Activated T-helper 9 cell treated with anti-CD3 and anti-CD28 coated beads, Interleukin-2, amount 50 U/mL, for 16 hours (primary cell): ENCODE results near the gene CYP46A1.
"Not testable (repeated sequence)": the region's sequence is repeated elsewhere in the genome, so short reads cannot be mapped to it uniquely, and the experiment has no call there.

ENCODE experiments used
- DNase-seq: peaks from one replicate; pipeline ENCODE4 v3.0.0-alpha.2; 2020; ENCODE audit warnings: low read depth

The CYP46A1 gene

DNA sequence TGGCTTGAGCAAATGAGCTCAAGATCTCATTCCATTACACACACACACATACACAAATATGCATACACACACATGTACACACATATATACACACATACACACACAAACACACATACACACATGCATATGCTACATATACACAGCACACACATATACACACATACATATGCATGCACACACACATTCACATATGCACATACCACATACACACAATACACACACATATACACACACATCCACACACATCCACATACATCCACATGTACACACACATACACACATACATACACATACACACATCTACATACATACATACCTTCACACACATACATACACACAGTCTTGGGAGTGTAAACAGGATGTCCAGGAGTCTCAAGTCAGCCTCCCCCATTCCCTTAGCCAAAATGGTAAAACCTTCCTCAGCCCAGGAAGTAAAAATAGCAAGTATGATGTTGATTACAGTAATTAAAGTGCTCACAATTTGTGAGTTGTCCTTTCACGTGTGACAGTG lies 26.4 kb upstream of the CYP46A1 start:
- no peak for DNase-seq

DNA sequence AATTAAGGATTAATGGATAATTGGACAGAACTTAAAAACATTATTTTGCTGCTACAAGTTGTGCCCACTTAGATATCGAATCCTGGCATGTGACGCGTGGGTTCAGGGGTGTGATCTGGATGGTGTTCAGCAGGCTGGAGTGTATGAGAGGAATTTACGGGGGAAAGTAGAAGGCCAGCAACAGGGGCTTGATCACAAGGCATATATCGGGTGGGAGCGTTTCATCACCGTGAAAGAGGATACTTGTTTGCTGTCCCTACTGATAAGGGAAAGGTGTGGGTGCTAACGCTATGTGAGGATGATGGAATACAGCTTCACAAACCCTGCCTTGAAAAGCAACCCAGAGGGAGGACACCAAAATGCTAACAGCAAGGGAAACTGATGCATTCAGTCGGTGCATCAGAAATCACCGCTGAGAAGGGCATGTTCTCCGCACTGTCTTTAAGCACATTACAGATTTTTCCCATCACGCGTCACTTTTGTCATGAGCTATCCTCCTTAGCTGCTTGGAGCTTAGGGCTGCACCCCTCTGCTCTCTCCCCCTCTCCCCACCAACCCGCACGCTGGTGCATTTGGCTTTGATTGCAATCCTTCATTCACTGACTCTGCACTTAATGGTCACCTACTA lies 25.8 kb upstream of the CYP46A1 start:
- DNase-seq, result no peak

DNA sequence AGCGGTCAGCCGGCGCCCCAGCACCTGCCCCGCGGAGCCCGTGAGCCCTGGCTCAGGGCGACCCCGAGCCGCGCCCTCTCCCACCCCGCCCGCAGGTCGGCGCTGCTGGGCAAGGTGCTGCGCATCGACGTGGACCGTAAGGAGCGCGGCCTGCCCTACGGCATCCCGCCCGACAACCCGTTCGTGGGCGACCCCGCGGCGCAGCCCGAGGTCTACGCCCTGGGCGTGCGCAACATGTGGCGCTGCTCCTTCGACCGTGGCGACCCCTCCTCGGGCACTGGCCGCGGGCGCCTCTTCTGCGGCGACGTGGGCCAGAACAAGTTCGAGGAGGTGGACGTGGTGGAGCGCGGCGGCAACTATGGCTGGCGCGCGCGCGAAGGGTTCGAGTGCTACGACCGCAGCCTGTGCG lies 24.8 kb upstream of the CYP46A1 start:
- DNase-seq, result no peak

DNA sequence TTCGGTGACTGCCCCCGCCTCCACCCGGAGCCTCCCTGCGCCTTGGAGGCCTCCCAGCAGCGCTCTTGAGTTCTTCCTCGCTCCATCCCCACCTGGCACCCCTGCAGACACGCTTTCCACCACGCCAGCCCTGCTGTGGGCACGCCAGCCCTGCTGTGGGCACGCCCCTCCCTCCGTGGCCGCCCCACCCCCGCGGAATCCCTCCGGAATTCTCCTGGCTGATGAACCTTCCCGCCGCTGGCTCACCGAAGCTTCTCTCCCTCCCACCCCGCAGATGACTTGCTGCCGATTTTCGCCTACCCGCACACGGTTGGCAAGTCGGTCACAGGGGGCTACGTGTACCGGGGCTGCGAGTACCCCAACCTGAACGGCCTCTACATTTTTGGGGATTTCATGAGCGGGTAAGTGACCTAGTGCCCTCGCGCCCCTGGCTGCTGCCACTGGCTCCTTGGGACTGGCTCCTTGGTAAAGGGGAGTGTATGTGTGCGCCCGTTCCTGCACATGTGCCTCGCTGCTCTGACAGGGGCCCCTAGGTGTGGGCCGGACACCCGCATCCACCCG lies 24.0 kb upstream of the CYP46A1 start:
- DNase-seq, result no peak

DNA sequence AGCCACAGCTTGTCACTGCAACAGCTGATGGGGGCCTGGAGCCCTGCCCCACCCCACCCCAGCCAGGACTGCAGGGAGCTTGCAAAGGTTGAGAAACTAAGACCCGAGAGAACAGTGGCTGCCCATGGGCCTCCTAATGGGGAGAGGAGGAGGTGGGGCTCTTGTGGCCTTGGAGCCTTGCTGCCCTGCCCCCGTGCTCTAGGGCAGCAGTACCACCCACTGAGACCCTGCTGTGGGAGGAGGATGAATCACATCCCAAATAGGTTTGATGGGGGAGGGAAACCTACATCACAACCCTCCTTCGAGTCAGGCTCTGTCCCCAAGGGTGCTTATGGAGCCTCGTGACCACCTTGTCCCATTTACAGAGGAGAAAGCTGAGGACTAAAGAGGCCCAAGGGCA lies 23.3 kb upstream of the CYP46A1 start:
- DNase-seq, result no peak

DNA sequence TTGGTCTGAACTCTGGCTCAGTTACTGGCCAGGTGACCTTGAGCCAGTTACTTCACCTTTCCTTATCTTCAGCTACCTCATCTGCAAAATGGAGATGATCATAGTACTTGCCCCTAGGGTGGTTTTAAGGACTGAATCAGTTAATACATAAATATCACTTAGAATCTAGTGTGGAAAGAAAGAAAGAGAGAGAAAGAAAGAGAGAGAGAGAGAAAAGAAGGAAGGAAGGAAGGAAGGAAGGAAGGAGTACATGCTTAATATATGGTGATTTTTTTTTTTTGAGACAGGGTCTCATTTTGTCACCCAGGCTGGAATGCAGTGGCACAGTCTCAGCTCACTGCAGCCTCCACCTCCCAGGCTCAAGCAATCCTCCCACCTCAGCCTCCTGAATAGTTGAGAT lies 22.9 kb upstream of the CYP46A1 start:
- DNase-seq, result not testable (repeated sequence)

DNA sequence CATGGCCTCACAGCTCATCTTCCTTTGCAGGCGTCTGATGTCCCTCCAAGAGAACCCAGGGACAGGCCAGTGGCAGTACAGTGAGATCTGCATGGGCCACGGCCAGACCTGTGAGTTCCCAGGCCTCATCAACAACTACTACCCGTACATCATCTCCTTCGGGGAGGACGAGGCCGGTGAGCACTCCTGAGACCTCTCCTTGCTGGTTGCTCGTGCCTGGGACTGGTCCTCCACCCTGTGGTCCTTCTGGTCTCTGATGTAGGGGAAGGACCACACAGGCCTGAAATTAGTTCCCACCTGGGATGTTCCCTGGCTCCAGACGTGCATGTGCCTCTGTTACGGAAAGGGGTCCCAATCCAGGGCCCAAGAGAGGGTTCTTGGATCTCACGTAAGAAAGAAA lies 21.3 kb upstream of the CYP46A1 start:
- DNase-seq, result no peak

DNA sequence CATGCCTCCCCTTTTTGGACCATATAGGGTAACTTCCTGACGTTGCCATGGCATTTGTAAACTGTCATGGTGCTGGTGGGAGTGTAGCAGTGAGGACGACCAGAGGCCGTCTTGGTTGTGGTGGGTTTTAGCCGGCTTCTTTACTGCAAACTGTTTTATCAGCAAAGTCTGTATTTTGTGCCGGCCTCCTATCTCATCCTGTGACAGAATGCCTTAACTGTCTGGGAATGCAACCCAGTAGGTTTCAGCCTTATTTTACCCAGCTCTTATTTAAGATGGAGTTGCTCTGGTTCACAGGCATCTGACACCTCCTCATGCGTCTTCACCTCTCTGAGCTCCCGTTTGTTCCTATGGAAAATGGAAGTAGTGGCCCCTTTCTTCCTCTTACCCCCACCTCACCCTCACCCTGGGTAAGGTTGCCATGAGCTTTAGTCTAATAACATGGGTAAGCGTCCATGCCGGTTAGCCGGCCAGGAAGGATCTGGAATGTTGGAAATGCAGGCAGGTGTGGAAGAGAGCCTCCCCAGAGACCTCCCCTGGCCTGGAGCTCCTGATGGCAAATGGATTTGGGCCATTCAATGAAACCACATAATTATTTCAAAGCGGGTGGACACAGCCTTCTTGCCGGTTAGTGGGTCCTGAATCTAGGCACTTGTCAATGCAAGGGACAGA lies 20.6 kb upstream of the CYP46A1 start:
- no peak for DNase-seq

DNA sequence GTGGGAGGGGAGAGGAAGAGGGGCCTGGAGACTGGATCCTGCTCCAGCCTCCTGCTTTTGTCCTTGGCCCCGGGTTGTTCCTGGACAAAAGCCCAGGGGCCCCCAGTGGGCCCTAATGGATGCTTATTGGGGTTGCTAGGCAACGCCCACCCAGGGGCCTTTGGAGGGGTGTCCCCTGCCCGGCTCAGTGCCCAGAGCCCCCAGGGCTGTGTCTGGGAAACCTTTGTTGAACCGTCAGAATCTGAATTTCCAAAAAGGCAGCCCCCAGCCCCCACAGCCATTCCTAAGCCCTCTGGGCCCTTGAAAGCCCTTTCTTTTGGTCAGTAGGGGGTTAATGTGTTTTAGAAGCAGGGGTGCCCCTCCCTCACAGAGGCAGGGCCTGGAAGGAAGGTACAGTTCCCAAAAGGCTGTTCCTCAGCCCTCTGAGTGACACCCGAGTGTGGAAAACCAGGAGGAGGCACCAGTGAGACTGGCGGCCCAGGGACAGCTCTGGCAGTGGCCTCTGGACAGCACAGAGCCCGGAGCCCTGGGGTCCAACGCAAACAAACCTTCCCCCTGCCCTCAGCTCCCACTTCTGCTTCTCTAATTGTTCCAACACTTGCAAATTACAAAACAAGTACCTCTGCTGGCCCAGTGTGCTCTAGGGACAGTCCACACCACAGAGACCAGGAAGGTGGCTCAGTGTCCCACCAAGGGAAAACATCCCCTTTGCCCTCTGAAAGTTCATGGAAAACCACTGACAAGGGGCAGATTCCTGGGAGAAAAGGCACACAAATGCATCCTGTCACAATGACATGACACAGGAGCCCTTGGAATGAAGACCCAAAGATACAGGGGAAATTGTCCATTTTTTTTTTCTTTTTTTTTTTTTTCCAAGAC lies 19.8 kb upstream of the CYP46A1 start:
- DNase-seq, result no peak

DNA sequence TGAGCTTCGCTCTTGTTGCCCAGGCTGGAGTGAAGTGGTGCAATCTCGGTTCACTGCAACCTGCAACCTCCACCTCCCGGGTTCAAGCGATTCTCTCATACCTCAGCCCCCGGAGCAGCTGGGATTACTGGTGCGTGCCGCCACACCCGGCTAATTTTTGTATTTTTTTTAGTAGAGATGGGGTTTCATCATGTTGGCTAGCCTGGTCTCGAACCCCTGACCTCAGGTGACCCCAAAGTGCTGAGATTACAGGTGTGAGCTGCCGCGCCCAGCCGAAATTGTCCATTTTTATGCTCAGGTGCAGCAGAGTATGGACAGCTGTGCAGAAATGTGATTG lies 19.2 kb upstream of the CYP46A1 start:
- no peak for DNase-seq

DNA sequence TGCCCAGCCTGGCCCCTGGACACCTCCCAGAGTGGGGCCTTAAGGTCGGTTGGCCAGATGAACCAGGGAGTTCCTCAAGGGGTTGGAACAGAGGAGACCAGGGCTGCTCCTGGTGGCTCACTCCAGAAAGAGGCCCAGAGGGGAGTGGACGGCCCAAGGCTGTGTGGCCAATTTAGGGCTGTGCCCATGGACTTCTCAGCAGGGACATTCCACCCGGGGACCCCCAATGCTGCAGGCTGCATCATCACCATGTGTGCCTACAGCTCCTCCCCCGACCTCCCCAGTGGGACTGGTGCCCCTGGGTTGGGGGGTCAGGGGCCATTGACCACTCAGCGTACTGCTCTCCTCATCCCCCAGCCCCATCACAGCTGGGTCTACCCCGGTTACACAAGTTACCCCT lies 17.6 kb upstream of the CYP46A1 start:
- no peak for DNase-seq

DNA sequence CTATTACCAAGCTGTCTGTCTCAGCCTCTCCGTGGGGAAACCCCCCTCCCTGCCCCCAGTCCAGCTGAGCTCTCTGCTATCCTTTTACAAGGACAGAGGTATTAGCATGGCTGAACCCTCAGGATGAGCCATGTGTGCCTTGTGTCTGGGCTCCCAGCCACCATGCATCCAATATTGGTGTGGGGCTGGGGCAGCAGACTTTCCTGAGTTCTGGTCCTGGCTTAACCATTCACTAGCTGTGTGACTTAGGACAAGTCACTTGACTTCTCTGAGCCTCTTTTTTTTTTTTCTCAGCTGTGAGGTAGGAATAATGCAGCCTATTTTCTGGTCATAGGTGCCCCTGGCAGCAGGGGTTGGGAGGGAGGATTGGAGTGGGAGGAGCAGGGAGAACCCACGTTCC lies 17.1 kb upstream of the CYP46A1 start:
- no peak for DNase-seq

DNA sequence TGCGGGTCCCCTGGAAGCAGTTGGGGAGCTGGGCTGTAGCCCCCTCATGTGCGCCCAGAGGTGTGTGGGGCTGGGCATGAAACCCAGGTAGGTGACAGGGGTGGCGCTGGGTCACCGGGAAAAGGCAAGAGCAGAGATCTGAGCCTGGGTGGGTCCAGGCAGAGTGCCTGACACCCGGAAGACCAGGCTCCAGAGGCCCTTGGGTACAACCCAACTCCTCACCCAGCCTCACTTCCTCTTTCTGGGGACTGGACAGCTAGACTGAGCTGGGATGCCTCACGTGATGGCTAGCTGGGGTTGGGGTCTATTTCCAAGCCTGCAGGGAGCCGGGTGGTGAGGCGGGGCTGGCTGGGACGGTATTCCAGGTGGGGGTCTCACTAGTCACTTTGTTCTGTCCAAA lies 16.3 kb upstream of the CYP46A1 start:
- no peak for DNase-seq

DNA sequence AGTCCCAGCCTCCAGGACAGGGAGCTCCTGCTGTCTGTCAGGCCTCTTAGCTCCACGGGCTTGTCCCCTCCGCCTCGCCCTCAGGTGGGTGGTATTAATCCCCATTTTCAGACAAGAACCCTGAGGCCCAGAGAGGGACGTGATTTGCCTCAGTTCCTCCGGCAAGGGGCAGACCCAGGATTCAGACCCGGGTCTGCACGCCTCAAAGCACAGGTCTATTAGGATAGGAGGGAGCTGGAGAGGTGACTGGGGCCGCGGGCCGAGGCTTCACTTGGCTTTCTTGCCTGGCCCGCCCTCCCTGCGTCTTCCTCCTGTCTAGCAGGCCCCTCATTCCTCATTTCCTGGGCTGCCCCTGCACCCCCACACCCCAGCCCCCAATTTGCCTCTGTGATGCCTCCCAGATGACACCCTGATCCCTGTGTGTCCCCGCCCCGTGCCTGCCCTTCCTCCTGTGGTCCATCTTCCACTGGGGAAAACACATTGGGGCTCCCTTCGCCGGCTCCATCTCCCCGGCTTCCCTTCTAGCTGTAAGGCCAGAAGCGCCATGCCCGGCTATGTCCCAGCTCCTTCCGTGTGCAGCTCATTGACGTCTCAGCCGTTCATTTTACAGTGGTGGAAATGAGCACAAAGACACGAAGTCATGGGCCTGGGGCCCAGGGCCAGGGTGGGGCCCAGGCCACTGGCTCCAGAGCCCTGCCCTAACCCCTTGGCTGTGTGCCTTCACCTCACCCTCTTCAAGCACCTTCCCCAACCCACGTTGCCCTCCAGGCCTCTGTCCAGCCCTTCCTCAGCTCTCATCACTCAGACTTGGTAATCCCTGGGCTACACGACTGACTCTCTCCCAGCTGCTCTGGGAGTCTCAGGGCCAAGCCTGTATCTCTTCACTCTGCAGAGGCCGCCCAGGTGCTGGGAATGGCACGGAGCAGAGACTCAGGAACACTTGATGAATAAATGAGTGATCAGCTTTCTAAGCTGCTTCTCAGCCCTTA lies 15.5 kb upstream of the CYP46A1 start:
- DNase-seq, result no peak

DNA sequence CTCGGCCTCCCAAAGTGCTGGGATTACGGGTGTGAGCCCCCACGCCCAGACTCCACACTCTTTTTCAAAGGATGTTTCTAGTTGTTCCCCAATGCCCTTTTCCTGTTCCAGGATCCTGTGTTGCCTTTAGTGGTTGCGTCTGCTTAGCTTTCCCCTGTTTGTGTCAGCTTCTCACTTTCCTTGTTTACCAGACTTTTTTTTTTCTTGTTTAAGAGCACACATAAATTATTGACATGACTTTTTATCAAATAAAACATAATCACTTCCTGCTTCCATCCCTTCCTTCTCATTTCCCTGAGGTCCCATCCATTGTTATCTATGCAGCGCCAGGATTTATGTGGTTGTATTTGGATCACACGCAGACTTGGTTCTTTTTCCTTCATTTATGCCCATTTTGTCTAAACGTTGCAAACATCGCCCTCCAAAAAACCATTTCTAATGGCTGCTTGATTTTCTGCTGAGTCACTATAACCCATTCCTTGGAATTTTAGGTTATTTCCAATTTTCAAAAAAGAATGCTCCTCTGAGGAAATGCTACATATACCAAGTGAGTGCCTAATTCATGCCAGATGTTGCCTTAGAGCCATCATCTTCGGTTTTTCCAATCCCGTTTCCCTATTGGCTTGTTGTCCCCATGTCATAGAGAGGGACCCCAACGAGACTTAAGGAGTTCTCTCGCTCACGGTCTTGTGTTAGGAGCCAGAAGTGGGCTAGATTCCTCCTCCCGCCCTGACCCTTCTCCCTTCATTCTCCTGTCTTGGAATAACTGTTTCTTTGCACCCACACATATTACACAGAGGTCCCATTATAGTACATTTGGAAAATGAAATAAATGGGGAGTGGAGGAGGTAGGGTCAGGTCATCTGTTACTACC lies 13.5 kb upstream of the CYP46A1 start:
- DNase-seq, result no peak

DNA sequence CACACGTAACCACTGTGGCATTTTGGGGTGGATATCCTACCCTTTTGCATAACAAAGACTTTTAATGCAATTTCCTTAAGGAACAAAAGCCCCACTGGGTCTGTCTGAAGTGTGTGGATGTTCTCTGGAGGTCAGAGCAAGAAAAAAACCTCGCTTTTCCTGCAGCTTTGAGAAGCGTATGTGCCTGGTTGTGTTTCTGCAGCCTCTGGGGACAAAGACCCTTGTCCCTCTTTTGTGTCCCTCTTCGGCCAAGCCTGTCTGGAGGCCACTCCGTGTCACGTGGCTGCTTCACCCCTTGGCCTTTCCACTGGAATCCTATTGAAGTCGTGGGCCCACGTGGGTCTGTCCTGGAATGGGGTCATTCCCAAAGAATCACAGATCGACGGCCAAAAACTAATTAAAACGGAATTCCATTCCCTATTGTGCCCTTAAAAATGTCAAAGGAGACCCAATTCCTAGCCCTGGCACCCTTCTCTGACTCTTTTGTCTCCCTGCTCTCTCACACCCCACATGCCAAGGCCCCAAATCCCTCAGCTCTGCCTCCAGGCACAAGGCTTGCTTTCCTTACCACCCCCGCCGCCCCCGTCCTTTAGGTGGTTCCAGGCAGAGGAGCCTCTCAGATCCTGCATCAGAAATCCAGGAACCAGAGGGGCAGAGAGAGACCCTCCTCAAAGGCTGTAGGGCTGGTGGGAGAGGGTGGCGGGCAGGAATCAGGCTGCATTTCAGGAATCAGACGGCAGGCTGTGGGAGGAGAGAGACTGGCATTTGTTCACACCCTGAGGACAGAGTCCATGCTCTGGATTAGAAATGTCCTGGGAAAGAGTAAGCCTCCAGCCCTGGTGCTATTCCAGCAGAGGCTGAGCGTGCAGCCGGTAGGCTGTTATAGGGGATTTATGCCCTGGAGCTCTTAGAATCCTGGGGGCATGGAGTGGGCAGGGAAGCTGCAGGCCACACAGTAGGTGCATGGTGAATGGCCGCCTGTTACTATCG lies 12.6 kb upstream of the CYP46A1 start:
- DNase-seq, result no peak

DNA sequence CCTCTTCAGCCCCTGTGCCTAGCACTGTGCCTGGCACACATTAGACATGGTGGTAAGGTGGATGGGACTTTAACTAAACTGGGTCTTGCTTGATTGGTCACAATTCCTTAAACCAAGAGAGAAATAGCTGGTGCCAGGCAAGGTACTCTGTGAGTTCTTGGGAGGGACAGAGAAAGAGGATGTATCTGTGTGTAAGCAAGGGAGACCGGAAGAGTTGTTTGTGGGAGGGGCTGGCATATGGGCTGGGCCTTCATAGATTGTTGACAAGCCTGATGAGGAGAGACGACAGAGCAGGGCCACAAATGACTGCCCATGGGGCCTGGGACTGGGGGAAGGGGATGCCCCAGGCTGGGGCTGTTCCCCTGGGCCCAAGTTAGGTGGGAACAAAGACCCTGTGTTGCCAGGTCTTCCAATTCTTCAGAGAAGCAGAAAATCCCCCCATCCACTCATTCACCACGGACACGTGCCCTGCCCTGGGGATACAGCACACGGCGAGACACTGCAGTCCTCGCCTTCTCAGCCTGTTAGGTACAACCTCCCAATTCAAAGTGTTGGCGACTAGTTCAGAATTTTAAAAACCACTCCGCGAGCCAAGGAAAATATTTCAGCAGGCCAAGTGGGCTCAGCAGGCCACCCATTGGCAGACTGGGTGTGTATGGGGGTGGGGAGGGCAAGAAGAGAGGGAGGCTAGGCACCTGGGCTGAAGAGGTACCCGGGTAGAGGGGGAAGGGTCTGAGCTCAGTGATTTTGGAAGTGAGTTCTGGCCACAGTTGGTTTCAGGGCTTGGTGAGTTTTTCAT lies 11.4 kb upstream of the CYP46A1 start:
- DNase-seq, result no peak

DNA sequence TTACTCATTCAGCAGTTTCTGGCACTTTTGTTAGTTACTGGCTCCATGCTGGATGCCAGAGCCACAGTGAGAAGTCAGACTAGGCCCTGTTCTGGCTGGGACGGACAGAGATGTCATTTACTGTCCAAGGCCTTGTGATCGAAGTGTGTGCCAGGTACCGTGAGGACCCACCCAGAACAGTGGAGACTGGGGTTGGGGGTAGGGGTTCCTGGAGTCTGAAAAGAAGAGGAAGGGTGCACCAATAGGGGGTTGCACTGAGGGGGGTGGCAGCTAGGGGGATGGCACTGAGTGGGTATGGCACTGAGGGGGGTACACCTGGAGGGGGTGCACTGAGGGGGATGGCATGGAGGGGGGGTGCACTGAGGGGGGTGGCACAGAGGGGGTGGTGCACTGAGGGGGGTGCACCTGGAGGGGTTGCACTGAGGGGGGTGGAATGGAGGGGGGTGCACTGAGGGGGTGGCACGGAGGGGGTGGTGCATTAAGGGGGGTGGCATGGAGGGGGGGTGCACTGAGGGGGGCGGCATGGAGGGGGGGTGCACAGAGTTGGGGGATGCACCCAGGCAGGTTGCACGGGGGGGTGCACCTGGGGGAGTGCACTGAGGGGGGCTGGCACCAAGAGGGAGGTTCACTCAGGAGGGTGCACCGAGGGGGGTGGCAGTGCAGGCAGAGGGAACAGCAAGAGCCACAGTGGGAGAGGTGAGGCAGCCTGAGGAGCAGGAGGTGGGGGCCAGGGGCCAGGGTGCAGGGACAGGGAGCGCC lies 10.6 kb upstream of the CYP46A1 start:
- DNase-seq, result no peak
